ENCODE data around the gene CFAP126. TPM values are rescaled to one million over a fixed set of nuclear protein-coding genes. Genes with fewer than 3 reads are reported as not detected.
"Not testable (repeated sequence)": the region's sequence is repeated elsewhere in the genome, so short reads cannot be mapped to it uniquely, and the experiment has no call there.

The CFAP126 gene
- total and polyA plus RNA-seq, 9 donors = 0.11 to 15.2 (median 1.7) TPM; not detected in 4

- Histone ChIP-seq H3K9me3 (no peaks in the 10 kb centered on the region), H3K27me3 (no peaks in the 10 kb centered on the region), H3K4me3 (peak overlapping the region; percentile 77), H3K36me3 (no peaks in the 10 kb centered on the region), H3K4me1 (ENCODE audit: insufficient read depth) (no peaks in the 10 kb centered on the region), H3K27ac (peak overlapping the region; percentile 63 to 82)
- no peak for DNase-seq
- intact Hi-C loops (cut with DNase I) = loop anchor here in 1 of 4 donors (10.0 kb wide), 3 partner anchors 144 to 1466 kb away; partner anchors contain the start of gene TAGLN2
- WGBS, 3 donors = 1 to 3% (median 2%) methylated on average over 13 of the region's 13 CpGs
- TF ChIP-seq POLR2A (IDR thresholded peaks at IDR 0.05) = no peak
- TF ChIP-seq, protein P1, sequence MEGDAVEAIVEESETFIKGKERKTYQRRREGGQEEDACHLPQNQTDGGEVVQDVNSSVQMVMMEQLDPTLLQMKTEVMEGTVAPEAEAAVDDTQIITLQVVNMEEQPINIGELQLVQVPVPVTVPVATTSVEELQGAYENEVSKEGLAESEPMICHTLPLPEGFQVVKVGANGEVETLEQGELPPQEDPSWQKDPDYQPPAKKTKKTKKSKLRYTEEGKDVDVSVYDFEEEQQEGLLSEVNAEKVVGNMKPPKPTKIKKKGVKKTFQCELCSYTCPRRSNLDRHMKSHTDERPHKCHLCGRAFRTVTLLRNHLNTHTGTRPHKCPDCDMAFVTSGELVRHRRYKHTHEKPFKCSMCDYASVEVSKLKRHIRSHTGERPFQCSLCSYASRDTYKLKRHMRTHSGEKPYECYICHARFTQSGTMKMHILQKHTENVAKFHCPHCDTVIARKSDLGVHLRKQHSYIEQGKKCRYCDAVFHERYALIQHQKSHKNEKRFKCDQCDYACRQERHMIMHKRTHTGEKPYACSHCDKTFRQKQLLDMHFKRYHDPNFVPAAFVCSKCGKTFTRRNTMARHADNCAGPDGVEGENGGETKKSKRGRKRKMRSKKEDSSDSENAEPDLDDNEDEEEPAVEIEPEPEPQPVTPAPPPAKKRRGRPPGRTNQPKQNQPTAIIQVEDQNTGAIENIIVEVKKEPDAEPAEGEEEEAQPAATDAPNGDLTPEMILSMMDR (IDR thresholded peaks at IDR 0.05) = no peak
- TF ChIP-seq EP300 (IDR thresholded peaks at IDR 0.05) = no peak
Measured at GRCh38 chr1:161390559-161390858, 22.8 kb upstream of the CFAP126 start.

DNA sequence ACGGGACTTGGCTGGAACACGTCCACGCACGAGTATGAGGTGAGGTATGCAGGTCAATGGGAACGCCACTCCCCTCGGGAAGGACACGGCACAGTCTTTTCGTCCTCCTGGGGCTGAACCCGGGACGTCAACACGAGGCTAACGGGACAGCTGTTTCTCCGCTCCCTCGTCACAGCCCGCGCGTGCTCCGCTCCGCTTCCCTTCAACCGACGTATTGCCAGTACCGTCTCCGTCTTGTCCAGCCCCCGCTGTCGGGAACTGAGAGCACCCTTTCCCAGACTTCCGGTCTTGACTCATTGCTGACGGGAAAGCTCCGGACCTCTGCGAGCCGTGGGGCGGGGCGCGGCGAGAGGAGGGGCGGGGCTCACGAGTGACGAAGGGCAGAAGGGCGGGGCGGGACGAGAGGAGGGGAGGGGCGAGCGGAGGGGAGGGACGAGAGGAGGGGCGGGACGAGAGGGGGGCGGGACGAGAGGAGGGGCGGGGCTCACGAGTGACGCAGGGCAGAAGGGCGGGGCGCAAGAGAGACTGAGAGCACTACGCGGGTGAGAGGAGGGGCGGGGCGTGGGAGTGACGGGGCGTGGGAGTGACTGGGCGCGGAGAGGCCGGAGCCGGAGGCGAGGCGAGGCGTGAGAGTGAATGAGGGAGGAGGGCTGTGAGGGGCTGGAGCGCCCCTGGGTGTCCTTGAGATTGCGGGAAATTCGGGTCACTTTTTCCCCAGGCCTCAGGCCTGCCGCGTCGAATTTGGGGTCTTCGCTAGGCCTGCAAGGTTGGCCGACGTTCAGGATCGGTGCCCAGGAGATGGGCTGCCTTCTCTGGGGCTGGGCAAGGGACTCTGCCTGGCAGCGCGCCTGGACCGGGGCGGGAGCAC, 22.2 kb upstream of the CFAP126 start:
- no peaks in the 10 kb centered on the region for H3K36me3 ChIP-seq
- H3K4me3 ChIP-seq = peak overlapping the region; percentile 77
- intact Hi-C loops (cut with DNase I) = loop anchor here in 3 of 4 donors (5.0 to 10.0 kb wide), 7 partner anchors 85 to 1465 kb away; partner anchors contain the start of genes ADAMTS4 (in 2 of the 3), APOA2 (in 2 of the 3), TOMM40L (in 2 of the 3) and IGSF8 (in 1 of the 3)
- TF ChIP-seq, protein P1 (IDR thresholded peaks at IDR 0.05) = no peak
- TF ChIP-seq EP300 (IDR thresholded peaks at IDR 0.05) (peak; percentile 100), POLR2A (IDR thresholded peaks at IDR 0.05) (peak; percentile 99)
- peak; percentile 98 to 99 (median 99) for DNase-seq
- peak overlapping the region; percentile 63 to 82 for H3K27ac ChIP-seq
- WGBS, 3 donors = 1% methylated on average over 68 to 79 of the region's 79 CpGs
- no peaks in the 10 kb centered on the region for H3K27me3 ChIP-seq
- H3K4me1 ChIP-seq (ENCODE audit: insufficient read depth) = no peaks in the 10 kb centered on the region
- no peaks in the 10 kb centered on the region for H3K9me3 ChIP-seq

DNA sequence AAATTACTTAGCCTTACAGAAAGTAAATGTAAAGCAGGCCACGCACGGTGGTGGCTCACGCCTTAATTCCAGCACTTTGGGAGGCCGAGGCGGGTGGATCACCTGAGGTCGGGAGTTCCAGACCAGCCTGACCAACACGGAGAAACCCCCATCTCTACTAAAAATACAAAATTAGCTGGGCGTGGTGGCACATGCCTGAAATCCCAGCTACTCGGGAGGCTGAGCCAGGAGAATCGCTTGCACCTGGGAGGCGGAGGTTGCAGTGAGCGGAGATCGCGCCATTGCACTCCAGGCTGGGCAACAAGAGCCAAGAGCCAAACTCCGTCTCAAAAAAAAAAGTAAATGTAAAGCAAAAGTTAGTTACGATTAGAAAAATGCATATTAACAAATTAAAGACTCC, 21.5 kb upstream of the CFAP126 start:
- peak in 4 of 5 donors; percentile 41 to 57 (median 52) for DNase-seq
- H3K36me3 ChIP-seq; H3K27me3 ChIP-seq; H3K4me1 ChIP-seq (ENCODE audit: insufficient read depth); H3K9me3 ChIP-seq: not testable (repeated sequence)
- intact Hi-C loops (cut with DNase I) = loop anchor here in 3 of 4 donors (5.0 to 10.0 kb wide), 4 partner anchors 84 to 1292 kb away; partner anchors contain the start of genes ADAMTS4 (in 2 of the 3), APOA2 (in 2 of the 3), TOMM40L (in 2 of the 3) and IGSF8 (in 1 of the 3)
- Histone ChIP-seq H3K4me3 (peak overlapping the region; percentile 54), H3K27ac (peak overlapping the region in 1 of 2 donors; percentile 74)
- WGBS, 3 donors = 65 to 77% (median 70%) methylated on average over 16 of the region's 16 CpGs

DNA sequence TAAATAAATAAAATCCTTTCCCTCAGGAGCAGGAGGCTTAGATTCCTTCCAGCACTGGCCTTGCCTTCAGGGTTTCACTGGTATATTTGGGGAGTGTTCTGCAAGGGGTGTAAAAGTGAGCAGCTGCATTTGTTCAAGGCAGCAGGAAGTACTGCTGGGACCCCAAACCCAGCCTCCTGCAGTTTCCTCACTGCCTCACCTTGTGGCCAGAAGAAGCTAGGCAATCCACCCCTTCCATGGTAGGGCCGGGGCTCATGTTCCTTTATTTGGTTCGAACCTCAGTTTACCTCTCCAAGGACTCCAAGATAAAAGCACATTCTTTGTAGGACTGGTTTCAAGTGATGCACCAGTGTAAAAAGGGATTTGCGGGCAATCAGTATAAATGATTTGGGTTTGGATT, 21.0 kb upstream of the CFAP126 start:
- H3K9me3 ChIP-seq = no peaks in the 10 kb centered on the region
- WGBS, 3 donors = 92 to 98% (median 96%) methylated on average over 3 of the region's 3 CpGs
- intact Hi-C loops (cut with DNase I) = loop anchor here in 3 of 4 donors (5.0 to 10.0 kb wide), 4 partner anchors 84 to 1291 kb away; partner anchors contain the start of genes ADAMTS4 (in 2 of the 3), APOA2 (in 2 of the 3), TOMM40L (in 2 of the 3) and IGSF8 (in 1 of the 3)
- H3K36me3 ChIP-seq = no peaks in the 10 kb centered on the region
- no peaks in the 10 kb centered on the region for H3K4me1 ChIP-seq (ENCODE audit: insufficient read depth)
- TF ChIP-seq EP300 (IDR thresholded peaks at IDR 0.05) (no peak), POLR2A (IDR thresholded peaks at IDR 0.05) (no peak)
- TF ChIP-seq, protein P1 (IDR thresholded peaks at IDR 0.05) = no peak
- H3K27ac ChIP-seq = no peak overlapping the region
- H3K4me3 ChIP-seq = no peak overlapping the region
- no peak for DNase-seq
- H3K27me3 ChIP-seq = no peaks in the 10 kb centered on the region

Data from ovary (tissue), 9 donors.